HG03175 (cell line): Measurements from ENCODE around the gene SEC14L1.
A peak's percentile ranks its signal among the peaks of the same experiment; 100 is the strongest.
"Not testable (repeated sequence)": the region's sequence is repeated elsewhere in the genome, so short reads cannot be mapped to it uniquely, and the experiment has no call there.

Experiments used
- ATAC-seq: cut with Tn5 transposase; IDR thresholded peaks from one replicate; pipeline ENCODE4 v1.9.1; 2021; ENCODE audit warnings: mild to moderate bottlenecking, moderate library complexity; ENCODE audit not compliant: unreplicated experiment

The SEC14L1 gene

DNA sequence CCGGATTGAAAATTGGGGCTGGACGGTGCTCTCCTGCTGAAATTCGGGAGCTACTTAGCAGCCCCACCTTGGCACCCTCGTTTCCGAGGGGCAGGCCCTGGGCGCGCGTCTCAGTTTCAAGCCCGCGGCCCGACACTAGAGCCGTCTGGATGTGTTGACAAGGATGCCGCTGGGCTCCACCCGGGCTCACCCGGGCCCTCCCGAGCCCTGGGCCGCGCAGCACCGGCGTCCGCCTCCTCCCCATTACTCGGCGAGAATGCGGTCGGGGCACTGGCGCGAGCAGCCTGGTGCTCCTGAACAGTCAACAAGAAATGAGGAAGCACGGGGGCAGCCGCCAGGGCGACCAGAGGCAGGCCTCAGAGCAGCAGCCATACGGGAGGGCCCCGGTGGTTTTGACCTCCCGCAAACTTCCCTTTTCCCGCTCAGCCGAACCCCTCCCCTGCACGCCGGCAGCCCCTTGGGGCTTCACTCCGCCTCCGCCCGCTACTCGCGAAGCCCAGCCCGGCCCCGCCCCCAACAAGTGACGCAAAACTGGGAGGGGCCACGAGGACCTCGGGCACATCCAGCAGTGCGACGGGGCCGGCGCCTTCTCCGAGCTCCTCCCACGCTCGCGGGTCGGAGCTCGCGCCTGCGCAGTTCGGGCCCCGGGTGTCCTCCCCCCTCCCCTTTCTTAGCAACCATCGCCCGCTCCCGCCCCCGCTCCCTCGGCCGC lies 447 bp upstream of the SEC14L1 start:
- peak; percentile 89 for ATAC-seq

DNA sequence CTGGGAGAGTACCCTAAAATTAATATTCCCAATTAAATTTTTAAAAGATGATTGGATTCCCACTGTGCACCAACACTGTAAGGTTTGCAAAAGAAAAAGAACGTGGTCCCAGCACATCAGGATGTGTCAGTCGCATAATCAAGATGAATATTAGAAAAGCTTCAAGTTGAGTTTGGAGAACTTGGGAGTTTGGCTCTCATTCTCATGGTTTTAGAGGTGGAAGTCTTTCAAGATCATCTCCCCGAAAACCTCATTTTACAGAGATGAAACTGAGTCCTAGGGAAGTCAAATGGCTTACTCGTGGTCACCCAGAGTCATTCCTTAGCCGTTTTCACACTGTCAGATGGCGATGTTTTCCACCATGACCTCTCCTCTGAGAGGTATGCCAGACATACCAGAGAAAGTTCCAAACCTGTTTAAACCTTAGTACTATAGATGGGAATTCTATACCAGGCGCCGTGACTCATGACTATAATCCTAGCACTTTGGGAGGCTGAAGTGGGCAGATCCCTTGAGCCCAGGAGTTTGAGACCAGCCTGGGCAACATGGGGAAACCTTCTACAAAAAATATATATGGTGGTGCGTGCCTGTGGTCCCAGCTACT lies 1.2 kb downstream of the SEC14L1 start:
- no peak for ATAC-seq

DNA sequence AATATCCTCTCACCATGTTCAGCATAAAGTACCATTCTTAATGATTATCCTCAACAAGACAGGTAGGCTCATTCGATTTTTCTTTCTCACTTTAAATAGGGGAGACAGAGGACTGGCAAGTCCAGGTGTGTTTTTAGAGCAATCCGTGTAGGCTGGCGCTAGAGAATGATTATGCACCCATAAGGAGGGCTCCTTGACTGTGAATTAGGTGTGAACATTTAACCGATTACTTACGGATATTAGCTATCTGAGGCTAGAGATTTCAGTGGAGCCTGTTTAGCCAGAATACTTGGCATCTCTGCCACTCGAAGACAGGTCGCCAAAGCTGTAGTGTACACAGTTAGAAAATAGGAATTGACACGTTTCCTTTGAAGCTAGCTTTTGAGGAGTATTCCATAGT lies 1.9 kb downstream of the SEC14L1 start:
- ATAC-seq: no peak

GRCh38 chr17:77143306-77143705 lies 2.5 kb downstream of the SEC14L1 start:
- ATAC-seq: no peak

DNA sequence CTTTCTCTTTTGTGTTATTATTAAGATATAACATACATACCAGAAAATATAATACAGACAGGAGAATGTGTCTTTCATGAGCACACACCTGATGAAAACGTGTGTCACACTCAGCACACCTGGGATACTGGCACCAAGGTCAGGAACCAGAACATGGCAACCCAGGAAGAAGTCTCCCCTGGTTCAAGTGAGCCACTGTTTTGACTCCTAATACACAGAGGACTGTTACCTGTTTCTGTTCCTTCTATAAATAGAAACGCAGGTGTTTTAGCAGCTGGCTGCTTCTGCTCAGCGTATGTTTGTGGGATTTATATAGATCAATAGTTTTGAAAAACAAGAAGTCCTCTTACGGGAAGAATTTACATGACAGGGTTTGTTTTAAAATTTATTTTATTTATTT lies 3.5 kb downstream of the SEC14L1 start:
- no peak for ATAC-seq

DNA sequence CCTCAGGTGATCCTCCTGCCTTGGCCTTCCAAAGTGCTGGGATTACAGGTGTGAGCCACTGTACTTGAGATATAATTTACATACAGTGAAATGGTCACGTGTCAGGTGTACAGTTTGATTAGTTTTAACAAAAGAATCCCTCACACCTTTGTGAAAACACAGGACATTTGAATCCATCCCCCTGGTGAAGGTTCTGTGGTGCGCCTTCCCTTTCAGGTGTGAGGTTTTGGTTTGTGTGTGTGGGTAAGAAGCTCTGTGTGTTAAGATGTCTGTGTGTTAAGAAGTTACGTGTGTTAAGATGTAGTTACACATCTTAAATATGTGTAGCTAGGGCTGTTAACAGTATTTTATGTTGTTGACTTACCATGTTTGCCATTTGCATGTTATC lies 4.4 kb downstream of the SEC14L1 start:
- ATAC-seq: no peak

- ATAC-seq: no peak
Measured at GRCh38 chr17:77145612-77146245, 5.0 kb downstream of the SEC14L1 start.

- ATAC-seq: no peak
Measured at GRCh38 chr17:77146246-77146632, 5.5 kb downstream of the SEC14L1 start.

DNA sequence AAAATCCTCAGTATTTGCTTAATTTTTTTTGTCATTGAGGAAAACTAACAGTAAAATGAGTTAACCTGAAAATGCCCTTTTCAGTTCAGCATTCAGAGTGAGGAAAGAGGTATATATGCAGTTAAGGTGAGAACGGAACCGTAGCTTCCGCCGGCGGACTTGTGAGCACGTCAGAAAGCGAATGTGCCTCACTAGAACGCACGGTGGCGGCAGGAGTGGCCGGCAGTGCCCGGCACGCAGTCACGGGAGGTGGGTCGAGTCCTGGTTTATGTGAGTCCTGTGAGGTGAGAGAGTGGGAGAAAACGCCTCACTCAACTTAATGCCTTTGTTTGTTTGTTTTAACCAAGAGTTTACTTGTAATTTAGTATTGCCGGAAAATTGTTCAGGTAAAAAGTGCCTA lies 6.1 kb downstream of the SEC14L1 start:
- ATAC-seq: no peak

DNA sequence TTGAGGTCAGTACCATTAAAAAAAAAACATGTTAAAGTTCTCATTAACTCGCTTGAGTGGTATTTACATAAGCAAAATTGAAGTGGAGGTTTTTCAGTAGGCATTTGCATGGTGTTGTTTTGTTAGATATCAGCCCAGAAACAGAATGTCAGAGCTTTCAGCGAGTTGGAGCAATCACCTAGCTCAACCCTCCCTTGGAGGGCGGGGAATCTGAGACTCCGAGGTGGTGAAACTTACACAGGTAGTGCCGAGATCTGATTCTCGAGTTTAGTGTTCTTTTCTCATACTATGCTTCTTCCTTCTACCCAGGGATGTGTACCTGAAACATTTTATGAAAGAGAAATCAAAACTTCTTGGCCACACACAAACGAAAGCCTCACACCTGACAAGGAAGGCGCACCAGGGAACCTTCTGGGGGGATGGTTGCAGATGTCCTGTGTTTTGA lies 6.6 kb downstream of the SEC14L1 start:
- peak; percentile 49 for ATAC-seq

DNA sequence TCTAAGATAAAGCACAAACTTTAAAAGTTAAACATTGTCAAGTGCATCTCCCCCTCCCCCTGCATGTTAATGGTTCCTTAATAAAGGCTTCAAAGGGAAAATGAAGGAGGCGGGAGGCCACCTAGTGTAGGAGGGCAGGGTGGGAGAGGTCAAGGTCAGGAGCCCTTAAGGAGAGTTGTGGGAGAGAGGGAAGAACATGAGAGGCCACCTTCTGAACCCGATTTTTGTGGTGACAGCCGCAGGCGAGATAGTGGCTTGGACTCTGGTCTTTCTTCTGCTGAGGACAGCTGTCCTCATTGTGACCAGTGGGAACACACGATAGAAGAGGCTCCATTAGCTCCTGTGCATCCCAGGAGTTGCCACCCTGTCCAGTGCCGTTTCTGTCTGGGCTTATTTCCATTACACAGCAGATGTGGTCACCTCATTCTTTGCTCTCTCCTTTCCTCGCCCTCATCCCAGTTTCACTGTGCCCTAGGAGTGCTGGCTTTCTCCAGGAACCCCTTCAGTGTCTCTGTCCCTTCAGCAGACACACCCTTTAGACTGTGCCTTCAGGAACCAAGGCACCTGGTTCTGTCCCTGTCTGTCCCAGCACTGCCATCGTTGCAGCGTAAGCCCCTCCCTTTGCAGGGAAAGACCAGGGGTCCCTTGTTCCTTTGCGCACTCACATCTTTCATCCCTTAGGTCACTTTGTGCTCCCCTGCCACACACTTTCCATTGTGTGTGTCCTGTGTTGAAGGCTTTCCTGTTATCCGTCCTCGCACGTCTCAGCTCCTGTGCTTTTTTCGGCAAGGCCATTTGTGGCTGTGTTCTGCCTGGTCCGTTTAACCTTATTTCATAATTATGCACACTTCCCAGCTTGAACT lies 7.5 kb downstream of the SEC14L1 start:
- ATAC-seq: no peak

DNA sequence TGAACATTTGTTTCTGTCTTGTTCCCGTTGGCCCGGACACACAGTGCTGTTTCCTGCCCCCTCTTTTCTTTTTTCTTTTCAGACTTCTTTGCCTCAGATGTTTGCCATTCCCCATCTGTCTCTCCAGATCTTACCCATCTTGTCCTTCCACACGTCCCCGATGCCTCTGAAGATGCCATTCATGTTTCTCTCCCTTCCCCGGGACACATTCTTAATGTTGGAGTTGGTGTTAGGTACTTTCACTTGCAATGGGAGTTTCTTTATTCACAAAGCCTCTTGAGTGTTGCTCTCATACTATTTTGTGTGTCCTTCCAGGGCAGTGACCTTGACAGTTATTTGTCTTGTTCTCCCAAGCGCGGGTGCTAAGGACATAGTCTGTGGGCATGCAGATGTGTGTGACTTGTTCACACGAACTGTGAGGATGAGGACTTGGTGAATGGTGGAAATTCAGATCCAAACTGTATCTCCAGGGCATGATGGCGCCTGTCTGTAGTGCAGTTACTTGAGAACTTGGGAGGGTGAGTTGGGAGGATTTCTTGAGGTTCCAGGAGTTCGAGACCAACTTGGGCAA lies 8.3 kb downstream of the SEC14L1 start:
- no peak for ATAC-seq

DNA sequence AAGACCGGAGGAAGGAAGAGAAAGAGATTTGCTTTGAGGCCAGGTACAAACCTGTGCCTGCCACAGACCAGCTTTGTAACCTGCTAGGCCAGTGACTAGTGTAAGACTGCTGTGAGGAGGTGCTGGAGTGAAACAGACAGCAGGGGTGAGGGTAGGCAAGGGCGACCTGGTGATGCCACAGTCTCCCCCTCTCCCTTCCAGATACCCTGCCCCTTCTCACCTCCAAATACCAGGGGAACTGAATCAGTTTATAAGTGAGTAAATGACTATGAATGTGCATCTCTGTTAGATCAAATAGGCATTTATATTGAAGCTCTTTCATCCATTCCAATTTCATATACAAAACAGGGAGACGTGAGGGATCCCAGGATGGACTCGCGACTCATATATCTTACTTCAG lies 9.4 kb downstream of the SEC14L1 start:
- no peak for ATAC-seq

DNA sequence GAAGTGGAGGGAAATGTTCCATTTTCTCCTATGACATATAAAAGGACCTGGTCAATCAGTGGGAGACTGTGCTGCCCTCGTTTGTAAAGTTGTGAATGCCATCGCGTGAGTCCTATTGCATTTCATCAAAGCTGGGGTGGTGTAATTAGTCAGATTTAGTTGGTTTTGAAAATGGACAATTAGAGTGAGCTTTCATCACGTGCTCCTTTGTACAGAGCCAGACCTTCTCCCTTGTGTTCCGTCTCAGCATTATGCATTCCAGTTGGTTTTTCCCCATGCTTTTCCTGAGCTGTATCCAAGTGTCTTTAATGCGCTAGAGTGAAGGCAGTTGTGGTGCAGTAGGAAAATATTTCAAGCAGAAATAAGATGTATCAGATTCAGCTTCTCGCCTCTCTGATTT lies 10.4 kb downstream of the SEC14L1 start:
- ATAC-seq: no peak

DNA sequence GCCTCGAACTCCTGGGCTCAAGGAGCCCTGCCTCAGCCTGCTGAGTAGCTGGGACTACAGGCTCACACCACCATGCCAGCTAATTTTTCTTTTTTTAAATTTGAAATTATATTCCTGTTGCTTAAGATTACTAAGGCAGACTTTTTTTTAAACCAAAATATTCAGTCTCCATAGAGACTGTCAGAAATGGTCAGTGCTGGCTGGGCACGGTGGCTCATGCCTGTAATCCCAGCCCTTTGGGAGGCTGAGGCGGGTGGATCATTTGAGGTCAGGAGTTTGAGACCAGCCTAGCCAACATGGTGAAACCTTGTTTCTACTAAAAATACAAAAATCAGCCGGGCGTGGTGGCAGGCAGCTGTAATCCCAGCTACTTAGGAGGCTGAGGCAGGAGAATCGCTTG lies 11.3 kb downstream of the SEC14L1 start:
- not testable (repeated sequence) for ATAC-seq

- ATAC-seq: no peak
Measured at GRCh38 chr17:77153472-77153871, 12.7 kb downstream of the SEC14L1 start.

DNA sequence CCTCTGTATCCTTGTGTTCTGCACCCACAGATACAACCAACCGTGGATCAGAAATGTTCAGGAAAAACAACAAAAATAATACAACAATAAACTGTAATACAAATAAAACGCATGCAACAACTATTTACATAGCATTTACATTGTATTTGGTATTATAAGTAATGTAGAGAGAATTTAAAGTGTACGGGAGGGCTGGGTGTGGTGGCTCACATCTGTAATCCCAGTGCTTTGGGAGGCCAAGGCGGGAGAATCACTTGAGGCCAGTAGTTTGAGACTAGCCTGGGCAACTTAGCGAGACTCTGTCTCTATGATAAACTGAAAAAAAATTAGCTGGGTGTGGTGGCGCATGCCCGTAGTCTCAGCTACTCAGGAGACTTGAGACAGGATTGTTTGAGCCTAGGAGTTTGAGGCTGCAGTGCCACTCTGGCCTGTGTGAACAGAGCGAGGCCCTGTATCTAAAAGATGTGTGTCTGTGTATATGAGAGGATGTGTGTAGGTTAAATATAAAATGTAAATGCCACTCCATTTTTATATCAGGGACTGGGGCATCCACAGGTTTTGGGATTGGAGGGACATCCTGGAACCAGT lies 13.3 kb downstream of the SEC14L1 start:
- ATAC-seq: no peak

DNA sequence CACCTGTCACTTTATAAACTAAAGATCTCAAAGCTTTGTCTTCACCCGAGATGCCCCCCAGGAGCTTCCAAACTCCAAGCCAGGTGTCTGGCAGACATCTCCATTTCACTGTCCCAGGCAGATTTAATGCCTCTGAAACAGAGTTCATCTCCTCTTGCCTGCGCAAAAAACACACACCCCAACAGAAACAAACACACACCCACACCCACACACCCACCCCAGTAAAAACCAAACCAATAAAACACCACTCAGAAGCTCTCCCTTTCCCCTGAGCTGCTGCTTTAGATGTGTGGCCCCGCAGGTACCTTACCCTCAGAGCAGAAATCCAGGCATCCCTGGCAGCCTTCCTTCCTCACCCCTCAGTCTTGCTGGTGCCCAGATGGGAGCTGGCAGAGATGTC lies 14.4 kb downstream of the SEC14L1 start:
- ATAC-seq: no peak

DNA sequence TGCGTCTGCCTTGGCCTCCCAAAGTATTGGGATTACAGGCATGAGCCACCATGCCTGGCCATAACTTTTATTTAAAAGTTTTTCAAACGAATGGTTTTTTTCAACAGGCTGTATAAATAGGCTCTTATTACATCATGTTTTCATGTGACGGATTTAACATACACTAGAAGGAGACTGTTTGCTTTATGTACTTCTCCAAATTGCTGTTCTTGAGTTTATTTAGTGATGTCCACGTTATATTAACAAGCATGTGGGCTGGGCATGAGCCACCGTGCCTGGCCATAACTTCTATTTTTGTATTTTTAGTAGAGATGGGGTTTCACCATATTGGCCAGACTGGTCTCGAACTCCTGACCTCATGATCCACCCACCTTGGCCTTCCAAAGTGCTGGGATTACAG lies 17.0 kb downstream of the SEC14L1 start:
- not testable (repeated sequence) for ATAC-seq

DNA sequence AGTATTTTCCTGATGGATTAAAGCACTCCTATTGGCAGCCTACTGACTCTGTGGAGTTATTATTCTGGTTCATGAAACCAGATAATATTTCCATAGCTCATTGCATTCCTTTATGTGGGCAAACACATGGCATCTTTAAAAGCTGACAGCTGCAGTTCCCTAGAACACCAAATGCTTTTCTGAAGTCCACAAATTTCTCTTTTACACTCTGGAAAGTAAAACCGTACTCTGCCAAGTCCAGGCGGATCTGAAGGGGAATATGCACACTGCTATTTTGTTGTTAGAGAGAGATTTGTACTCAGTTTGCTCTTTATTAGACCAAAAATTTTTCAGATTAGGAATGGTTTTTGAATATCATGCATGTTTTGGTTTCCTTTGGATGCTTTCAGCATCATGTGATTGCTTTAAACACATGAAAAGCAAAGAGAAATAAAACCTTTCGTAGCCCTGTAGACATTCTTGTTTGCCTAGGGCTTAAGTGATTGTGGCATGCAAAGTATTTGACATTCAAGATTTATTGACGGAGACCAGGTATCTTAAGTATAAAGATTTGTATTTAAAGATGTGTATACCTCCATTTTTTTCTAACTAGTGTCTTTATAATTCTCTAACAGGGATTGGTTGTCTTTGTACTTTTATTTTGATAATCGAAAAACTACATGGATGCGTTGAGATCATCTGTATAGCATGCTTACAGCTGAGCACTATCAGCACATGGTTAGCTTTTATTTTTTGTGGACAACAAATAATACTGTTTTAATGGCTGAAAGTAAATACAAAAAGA lies 19.5 kb downstream of the SEC14L1 start:
- no peak for ATAC-seq
